ENCODE measurements around the gene FKBP5. TPM values are rescaled to one million over a fixed set of nuclear protein-coding genes. Genes with fewer than 3 reads are reported as not detected.

Gene FKBP5
- polyA plus RNA-seq, 1 donor from 2014 or later = 1.2 TPM

DNA sequence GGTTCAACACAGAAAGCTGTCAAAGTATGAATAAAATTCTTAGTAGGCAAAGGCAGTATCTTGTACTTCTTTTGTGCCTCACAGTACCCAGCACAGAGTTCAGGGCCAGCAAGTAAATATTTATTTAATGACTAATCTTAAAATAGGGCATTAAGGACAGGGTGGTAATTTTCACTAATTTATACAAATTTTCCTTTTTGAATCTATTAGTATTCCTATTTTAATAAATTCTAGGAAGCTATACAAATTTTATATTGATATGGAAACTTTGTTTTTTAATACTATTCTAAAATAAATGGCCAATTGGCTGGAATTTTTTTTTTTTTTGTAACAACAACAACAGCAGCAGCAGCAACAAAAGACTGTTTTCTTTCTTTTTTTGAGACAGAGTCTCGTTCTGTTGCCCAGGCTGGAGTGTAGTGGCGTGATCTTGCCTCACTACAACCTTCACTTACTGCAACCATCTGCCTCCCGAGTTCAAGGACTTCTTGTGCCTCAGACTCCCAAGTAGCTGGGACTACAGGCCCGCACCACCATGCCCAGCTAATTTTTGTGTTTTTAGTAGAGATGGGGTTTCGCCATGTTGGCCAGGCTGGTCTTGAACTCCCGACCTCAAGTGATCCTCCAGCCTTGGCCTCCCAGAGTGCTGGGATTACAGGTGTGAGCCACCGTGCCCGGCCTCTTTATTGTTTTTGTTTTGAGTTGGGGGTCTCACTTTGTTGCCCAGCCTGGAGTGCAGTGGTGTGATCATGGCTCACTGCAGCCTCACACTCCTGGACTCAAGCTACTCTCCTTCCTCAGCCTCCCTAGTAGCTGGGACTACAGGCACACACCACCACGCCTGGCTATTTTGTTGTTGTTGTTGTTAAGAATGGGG lies 85.2 kb downstream of the FKBP5 start:
- Histone ChIP-seq H3K4me3 (ENCODE audit: low read length) (no peak overlapping the region), H2AFZ (ENCODE audit: low read depth, low read length) (no peak overlapping the region), H3K4me2 (ENCODE audit: low read length) (no peak overlapping the region), H3F3A (ENCODE audit: insufficient read depth, low read length, poor library complexity, severe bottlenecking) (no peaks in the 10 kb centered on the region), H3K9me3 (ENCODE audit: low read length) (no peaks in the 10 kb centered on the region), H3K36me3 (ENCODE audit: insufficient read depth, low read length) (no peaks in the 10 kb centered on the region), H3K27me3 (ENCODE audit: insufficient read depth, low read depth, low read length) (no peaks in the 10 kb centered on the region), H3K27ac (ENCODE audit: low read length) (no peak overlapping the region), H3K79me2 (replicated peaks; ENCODE audit: insufficient read depth, low read length) (no peaks in the 10 kb centered on the region), H4K20me1 (ENCODE audit: insufficient read depth) (no peaks in the 10 kb centered on the region), H3K9ac (ENCODE audit: low read length) (no peak overlapping the region), H3K9me2 (ENCODE audit: insufficient read depth, low read length) (no peaks in the 10 kb centered on the region)
- TF ChIP-seq, protein P1, sequence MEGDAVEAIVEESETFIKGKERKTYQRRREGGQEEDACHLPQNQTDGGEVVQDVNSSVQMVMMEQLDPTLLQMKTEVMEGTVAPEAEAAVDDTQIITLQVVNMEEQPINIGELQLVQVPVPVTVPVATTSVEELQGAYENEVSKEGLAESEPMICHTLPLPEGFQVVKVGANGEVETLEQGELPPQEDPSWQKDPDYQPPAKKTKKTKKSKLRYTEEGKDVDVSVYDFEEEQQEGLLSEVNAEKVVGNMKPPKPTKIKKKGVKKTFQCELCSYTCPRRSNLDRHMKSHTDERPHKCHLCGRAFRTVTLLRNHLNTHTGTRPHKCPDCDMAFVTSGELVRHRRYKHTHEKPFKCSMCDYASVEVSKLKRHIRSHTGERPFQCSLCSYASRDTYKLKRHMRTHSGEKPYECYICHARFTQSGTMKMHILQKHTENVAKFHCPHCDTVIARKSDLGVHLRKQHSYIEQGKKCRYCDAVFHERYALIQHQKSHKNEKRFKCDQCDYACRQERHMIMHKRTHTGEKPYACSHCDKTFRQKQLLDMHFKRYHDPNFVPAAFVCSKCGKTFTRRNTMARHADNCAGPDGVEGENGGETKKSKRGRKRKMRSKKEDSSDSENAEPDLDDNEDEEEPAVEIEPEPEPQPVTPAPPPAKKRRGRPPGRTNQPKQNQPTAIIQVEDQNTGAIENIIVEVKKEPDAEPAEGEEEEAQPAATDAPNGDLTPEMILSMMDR (IDR thresholded peaks at IDR 0.05; ENCODE audit: poor library complexity, severe bottlenecking) = no peak
- no peak for TF ChIP-seq MXI1 (conservative IDR thresholded peaks at IDR 0.05; ENCODE audit: poor library complexity, severe bottlenecking)
- no peak for TF ChIP-seq EZH2 (IDR thresholded peaks at IDR 0.05; ENCODE audit: borderline replicate concordance, insufficient read depth, low read length, poor library complexity, severe bottlenecking)
- TF ChIP-seq POLR2AphosphoS5 (IDR thresholded peaks at IDR 0.05) = no peak
- TF ChIP-seq SMC3 (conservative IDR thresholded peaks at IDR 0.05; ENCODE audit: poor library complexity) = no peak
- no peak for TF ChIP-seq TAF1 (IDR thresholded peaks at IDR 0.05; ENCODE audit: low read depth)
- no peak for TF ChIP-seq EP300 (conservative IDR thresholded peaks at IDR 0.05; ENCODE audit: poor library complexity, severe bottlenecking)

DNA sequence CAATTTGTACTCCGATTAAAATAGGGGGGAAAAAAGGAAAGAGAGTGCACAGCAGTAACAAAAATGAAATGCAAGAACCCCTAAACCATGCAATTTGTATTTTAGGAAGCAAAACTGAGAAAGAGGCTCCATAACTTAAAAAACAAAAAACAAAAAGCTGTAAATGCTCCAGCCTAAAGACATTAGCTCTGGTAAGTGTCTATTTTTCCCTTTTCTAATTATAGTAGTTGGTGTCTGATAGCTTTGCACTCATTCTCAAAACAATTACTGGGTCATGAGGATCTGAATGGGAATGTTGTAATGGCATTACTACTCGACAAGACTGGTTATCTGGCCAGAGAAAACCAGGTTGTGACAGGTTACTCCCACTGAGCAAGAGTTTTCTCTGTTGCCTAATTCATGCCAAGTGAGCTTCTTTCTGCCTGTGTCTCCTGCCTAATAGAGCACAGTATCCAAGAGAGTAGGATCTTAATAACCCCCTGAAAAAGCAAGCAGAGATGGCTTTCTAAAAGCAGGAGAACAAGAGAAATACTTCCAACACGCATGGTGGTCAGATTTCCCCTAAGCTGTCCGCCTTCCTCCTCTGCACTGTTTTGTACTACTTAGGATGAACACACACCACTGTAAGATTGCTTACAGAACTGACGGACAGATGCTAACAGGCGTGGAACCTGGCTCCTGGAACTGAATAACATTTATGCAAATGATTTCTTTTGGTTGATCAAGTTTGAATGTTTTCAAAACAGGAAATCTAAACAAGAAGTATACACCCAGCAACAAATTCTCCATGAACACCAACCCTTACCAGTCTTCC lies 86.4 kb downstream of the FKBP5 start:
- Histone ChIP-seq H3K36me3 (ENCODE audit: insufficient read depth, low read length) (no peaks in the 10 kb centered on the region), H4K20me1 (ENCODE audit: insufficient read depth) (no peaks in the 10 kb centered on the region), H2AFZ (ENCODE audit: low read depth, low read length) (no peak overlapping the region), H3K27me3 (ENCODE audit: insufficient read depth, low read depth, low read length) (no peaks in the 10 kb centered on the region), H3K9me3 (ENCODE audit: low read length) (no peaks in the 10 kb centered on the region), H3K4me2 (ENCODE audit: low read length) (no peak overlapping the region), H3K79me2 (replicated peaks; ENCODE audit: insufficient read depth, low read length) (no peaks in the 10 kb centered on the region), H3K9ac (ENCODE audit: low read length) (no peak overlapping the region), H3K9me2 (ENCODE audit: insufficient read depth, low read length) (no peaks in the 10 kb centered on the region), H3K4me3 (ENCODE audit: low read length) (no peak overlapping the region), H3F3A (ENCODE audit: insufficient read depth, low read length, poor library complexity, severe bottlenecking) (no peaks in the 10 kb centered on the region), H3K27ac (ENCODE audit: low read length) (no peak overlapping the region)
- no peak for TF ChIP-seq SMC3 (conservative IDR thresholded peaks at IDR 0.05; ENCODE audit: poor library complexity)
- TF ChIP-seq TAF1 (IDR thresholded peaks at IDR 0.05; ENCODE audit: low read depth) = no peak
- no peak for TF ChIP-seq POLR2AphosphoS5 (IDR thresholded peaks at IDR 0.05)
- TF ChIP-seq, protein P1 (IDR thresholded peaks at IDR 0.05; ENCODE audit: poor library complexity, severe bottlenecking) = no peak
- TF ChIP-seq, protein P2, sequence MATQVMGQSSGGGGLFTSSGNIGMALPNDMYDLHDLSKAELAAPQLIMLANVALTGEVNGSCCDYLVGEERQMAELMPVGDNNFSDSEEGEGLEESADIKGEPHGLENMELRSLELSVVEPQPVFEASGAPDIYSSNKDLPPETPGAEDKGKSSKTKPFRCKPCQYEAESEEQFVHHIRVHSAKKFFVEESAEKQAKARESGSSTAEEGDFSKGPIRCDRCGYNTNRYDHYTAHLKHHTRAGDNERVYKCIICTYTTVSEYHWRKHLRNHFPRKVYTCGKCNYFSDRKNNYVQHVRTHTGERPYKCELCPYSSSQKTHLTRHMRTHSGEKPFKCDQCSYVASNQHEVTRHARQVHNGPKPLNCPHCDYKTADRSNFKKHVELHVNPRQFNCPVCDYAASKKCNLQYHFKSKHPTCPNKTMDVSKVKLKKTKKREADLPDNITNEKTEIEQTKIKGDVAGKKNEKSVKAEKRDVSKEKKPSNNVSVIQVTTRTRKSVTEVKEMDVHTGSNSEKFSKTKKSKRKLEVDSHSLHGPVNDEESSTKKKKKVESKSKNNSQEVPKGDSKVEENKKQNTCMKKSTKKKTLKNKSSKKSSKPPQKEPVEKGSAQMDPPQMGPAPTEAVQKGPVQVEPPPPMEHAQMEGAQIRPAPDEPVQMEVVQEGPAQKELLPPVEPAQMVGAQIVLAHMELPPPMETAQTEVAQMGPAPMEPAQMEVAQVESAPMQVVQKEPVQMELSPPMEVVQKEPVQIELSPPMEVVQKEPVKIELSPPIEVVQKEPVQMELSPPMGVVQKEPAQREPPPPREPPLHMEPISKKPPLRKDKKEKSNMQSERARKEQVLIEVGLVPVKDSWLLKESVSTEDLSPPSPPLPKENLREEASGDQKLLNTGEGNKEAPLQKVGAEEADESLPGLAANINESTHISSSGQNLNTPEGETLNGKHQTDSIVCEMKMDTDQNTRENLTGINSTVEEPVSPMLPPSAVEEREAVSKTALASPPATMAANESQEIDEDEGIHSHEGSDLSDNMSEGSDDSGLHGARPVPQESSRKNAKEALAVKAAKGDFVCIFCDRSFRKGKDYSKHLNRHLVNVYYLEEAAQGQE (IDR thresholded peaks at IDR 0.05; ENCODE audit: borderline replicate concordance) = no peak
- TF ChIP-seq EP300 (conservative IDR thresholded peaks at IDR 0.05; ENCODE audit: poor library complexity, severe bottlenecking) = no peak
- TF ChIP-seq EZH2 (IDR thresholded peaks at IDR 0.05; ENCODE audit: borderline replicate concordance, insufficient read depth, low read length, poor library complexity, severe bottlenecking) = no peak

All from neural cell (in vitro differentiated cells).